ENCODE results near the gene SPTLC2. TPM values are rescaled to one million over a fixed set of nuclear protein-coding genes. Genes with fewer than 3 reads are reported as not detected.

SPTLC2 gene
- total and polyA plus RNA-seq, 2 experiments from 2014 or later: 33.6 to 34.2 TPM

DNA sequence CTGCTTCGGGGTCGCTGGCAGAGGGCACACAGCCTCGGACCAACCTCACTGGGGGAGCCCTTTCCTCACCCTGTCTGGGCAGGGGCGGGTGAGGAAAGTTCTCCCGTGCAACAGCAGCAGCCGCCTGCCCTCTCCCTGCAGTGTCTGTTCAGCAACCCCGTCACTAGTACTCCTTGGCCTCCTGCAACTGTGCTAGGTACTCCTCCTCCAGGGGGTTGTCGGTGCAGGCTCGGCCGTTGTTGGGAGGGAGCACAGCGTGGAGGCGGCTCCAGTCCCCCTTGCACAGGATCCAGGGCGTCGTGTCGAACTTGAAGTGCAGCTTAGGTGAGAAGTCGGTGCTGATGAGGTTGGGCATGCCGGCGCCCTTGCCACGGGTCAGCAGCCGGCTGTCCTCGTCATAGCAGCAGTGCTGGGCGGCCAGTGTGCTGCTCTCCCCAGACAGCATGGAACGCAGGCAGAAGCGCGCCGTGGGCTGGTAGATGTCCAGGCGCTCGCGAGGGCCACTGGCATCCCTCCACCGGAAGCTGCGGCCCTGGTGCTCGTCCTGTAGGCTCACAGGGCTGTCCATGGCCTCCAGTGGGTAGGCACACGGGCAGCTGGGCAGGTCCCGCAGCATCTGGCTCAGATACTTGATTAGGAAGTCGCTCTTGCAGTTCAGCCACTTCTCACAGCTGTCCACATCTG is 140.9 kb downstream of the SPTLC2 start:
- H3K4me2 ChIP-seq: no peak overlapping the region
- H3K79me2 ChIP-seq: no peaks in the 10 kb centered on the region
- H3K4me1 ChIP-seq (ENCODE audit: insufficient read depth): no peaks in the 10 kb centered on the region
- TF ChIP-seq EZH2phosphoT487 (IDR thresholded peaks at IDR 0.05; ENCODE audit: low read depth, severe bottlenecking, unreplicated experiment) (no peak), EZH2 (IDR thresholded peaks at IDR 0.05; ENCODE audit: borderline replicate concordance) (no peak)
- TF ChIP-seq, protein P1, sequence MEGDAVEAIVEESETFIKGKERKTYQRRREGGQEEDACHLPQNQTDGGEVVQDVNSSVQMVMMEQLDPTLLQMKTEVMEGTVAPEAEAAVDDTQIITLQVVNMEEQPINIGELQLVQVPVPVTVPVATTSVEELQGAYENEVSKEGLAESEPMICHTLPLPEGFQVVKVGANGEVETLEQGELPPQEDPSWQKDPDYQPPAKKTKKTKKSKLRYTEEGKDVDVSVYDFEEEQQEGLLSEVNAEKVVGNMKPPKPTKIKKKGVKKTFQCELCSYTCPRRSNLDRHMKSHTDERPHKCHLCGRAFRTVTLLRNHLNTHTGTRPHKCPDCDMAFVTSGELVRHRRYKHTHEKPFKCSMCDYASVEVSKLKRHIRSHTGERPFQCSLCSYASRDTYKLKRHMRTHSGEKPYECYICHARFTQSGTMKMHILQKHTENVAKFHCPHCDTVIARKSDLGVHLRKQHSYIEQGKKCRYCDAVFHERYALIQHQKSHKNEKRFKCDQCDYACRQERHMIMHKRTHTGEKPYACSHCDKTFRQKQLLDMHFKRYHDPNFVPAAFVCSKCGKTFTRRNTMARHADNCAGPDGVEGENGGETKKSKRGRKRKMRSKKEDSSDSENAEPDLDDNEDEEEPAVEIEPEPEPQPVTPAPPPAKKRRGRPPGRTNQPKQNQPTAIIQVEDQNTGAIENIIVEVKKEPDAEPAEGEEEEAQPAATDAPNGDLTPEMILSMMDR (IDR thresholded peaks at IDR 0.05; ENCODE audit: poor library complexity): no peak
- no peaks in the 10 kb centered on the region for H3K9me2 ChIP-seq (replicated peaks; ENCODE audit: insufficient read depth)
- H3K4me3 ChIP-seq: no peak overlapping the region
- H3K9me3 ChIP-seq (ENCODE audit: low read depth): no peaks in the 10 kb centered on the region
- no peaks in the 10 kb centered on the region for H4K20me1 ChIP-seq (ENCODE audit: insufficient read depth, poor library complexity, severe bottlenecking)
- H3K27ac ChIP-seq: no peak overlapping the region
- 93% methylated on average over 35 of the region's 35 CpGs for WGBS (ENCODE audit: low lambda C conversion rate, missing lambda C conversion rate)
- no peaks in the 10 kb centered on the region for H3K27me3 ChIP-seq
- no peak for DNase-seq (ENCODE audit: low spot score)
- H3K36me3 ChIP-seq (replicated peaks; ENCODE audit: insufficient read depth, low read depth): no peaks in the 10 kb centered on the region
- no peak overlapping the region for H2AFZ ChIP-seq

DNA sequence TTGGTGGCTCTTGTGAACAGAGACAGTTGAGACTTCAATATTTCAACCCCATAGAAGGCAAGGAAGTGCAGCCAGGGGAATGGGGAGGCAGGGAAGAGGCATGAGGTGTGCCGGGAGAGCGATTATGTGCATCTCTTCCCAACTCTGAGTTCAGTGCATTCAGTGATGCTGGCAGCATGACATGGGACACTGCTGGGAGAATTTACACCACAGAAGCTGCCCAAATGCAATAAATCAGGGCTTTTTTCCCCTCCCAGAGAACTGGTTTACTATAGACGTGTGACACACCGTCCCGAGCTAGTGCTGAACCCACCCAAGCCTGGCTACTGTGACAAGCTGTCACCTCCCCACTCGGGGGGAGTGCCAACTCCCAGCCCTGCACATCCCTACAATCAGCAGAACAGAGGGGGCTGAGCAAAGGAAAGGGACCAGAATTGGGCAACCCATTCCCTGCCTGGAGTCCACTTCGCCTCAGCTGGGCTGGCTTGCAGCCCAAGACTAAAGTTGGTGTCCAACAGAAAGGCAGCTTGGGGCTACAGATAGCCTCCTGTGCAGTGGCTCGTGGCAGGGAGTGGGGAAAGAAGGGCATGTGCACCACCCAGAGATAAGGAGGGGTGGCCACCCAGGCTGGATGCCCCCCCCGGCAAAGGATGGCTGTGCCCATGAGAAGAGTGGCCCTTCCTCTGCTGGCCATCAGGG is 141.8 kb downstream of the SPTLC2 start:
- Histone ChIP-seq H2AFZ (no peak overlapping the region), H3K27me3 (no peaks in the 10 kb centered on the region), H3K79me2 (no peaks in the 10 kb centered on the region), H3K4me3 (no peak overlapping the region), H3K27ac (no peak overlapping the region), H3K9me2 (replicated peaks; ENCODE audit: insufficient read depth) (no peaks in the 10 kb centered on the region), H3K9me3 (ENCODE audit: low read depth) (no peaks in the 10 kb centered on the region), H3K4me1 (ENCODE audit: insufficient read depth) (no peaks in the 10 kb centered on the region), H3K36me3 (replicated peaks; ENCODE audit: insufficient read depth, low read depth) (no peaks in the 10 kb centered on the region), H3K4me2 (no peak overlapping the region), H4K20me1 (ENCODE audit: insufficient read depth, poor library complexity, severe bottlenecking) (no peaks in the 10 kb centered on the region)
- no peak for TF ChIP-seq EZH2phosphoT487 (IDR thresholded peaks at IDR 0.05; ENCODE audit: low read depth, severe bottlenecking, unreplicated experiment)
- TF ChIP-seq EZH2 (IDR thresholded peaks at IDR 0.05; ENCODE audit: borderline replicate concordance): no peak
- TF ChIP-seq, protein P1 (IDR thresholded peaks at IDR 0.05; ENCODE audit: poor library complexity): no peak
- DNase-seq (ENCODE audit: low spot score): no peak
- WGBS (ENCODE audit: low lambda C conversion rate, missing lambda C conversion rate): 85% methylated on average over 9 of the region's 9 CpGs

DNA sequence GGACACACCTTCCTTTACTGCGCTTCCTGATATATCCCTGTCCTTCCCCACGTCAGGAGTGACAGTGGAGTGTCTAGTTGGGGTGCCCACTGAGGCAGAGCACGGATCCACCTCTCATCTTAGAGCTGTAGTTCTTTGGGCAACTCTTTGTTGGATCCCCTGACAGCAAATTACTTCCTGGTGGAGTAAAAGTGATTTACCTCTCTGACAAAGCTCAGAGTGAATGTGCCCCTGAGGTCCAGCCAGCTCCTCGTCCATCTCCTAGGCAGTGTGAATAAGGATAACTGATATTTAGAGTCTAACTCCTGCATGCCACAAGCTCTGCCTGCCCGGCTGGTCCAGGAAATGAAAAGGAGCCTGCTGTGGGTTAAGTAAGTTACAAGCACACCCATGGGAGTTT is 142.5 kb downstream of the SPTLC2 start:
- H3K9me2 ChIP-seq (replicated peaks; ENCODE audit: insufficient read depth): no peaks in the 10 kb centered on the region
- no peaks in the 10 kb centered on the region for H3K9me3 ChIP-seq (ENCODE audit: low read depth)
- TF ChIP-seq EZH2phosphoT487 (IDR thresholded peaks at IDR 0.05; ENCODE audit: low read depth, severe bottlenecking, unreplicated experiment) (no peak), EZH2 (IDR thresholded peaks at IDR 0.05; ENCODE audit: borderline replicate concordance) (no peak)
- TF ChIP-seq, protein P1 (IDR thresholded peaks at IDR 0.05; ENCODE audit: poor library complexity): no peak
- no peak overlapping the region for H3K4me2 ChIP-seq
- no peak overlapping the region for H3K27ac ChIP-seq
- no peak overlapping the region for H3K4me3 ChIP-seq
- no peaks in the 10 kb centered on the region for H4K20me1 ChIP-seq (ENCODE audit: insufficient read depth, poor library complexity, severe bottlenecking)
- H3K4me1 ChIP-seq (ENCODE audit: insufficient read depth): no peaks in the 10 kb centered on the region
- no peaks in the 10 kb centered on the region for H3K27me3 ChIP-seq
- H3K36me3 ChIP-seq (replicated peaks; ENCODE audit: insufficient read depth, low read depth): no peaks in the 10 kb centered on the region
- no peak overlapping the region for H2AFZ ChIP-seq
- H3K79me2 ChIP-seq: no peaks in the 10 kb centered on the region
- WGBS (ENCODE audit: low lambda C conversion rate, missing lambda C conversion rate): 78% methylated on average over 5 of the region's 5 CpGs
- no peak for DNase-seq (ENCODE audit: low spot score)
